NT2/D1 (cell line): Measurements from ENCODE around the gene ELFN2.

Experiments used
- DNase-seq: peaks from one replicate; pipeline ENCODE4 v3.0.0-alpha.2; 2011; ENCODE audit warnings: low read depth, low spot score
- H3K27me3 ChIP-seq: 2 replicates; pipeline ENCODE4 v1.6.0; 2011; ENCODE audit warnings: mild to moderate bottlenecking; ENCODE audit not compliant: insufficient read length, insufficient read depth
- H3K36me3 ChIP-seq: 2 replicates; pipeline ENCODE4 v1.6.1; 2011; ENCODE audit warnings: mild to moderate bottlenecking, low read length, mixed read lengths; ENCODE audit not compliant: insufficient read depth, insufficient read length
- H3K4me1 ChIP-seq: 2 replicates; pipeline ENCODE4 v1.5.1; 2011; ENCODE audit not compliant: insufficient read depth, insufficient read length
- H3K4me3 ChIP-seq: 2 replicates; pipeline ENCODE4 v1.5.1; 2011; ENCODE audit warnings: low read depth; ENCODE audit not compliant: insufficient read length
- H3K9ac ChIP-seq: 2 replicates; pipeline ENCODE4 v1.6.0; 2011; ENCODE audit warnings: low read depth; ENCODE audit not compliant: insufficient read length
- H3K9me3 ChIP-seq: 2 replicates; pipeline ENCODE4 v1.5.1; 2011; ENCODE audit warnings: mild to moderate bottlenecking, low read length; ENCODE audit not compliant: insufficient read depth
- SUZ12 ChIP-seq: IDR thresholded peaks from 2 replicates; pipeline ENCODE4 v1.6.1; 2011; ENCODE audit not compliant: insufficient read length, insufficient read depth; ENCODE audit errors: extremely low read depth
- YY1 ChIP-seq: IDR thresholded peaks from 2 replicates; pipeline ENCODE4 v1.6.1; 2011; ENCODE audit not compliant: insufficient read length, insufficient read depth
- ZNF274 ChIP-seq: IDR thresholded peaks from 2 replicates; pipeline ENCODE4 v1.6.1; 2011; ENCODE audit warnings: mild to moderate bottlenecking, low read depth, low read length

The ELFN2 gene

GRCh38 chr22:37352481-37352880 is 74.8 kb downstream of the ELFN2 start:
- no peaks in the 10 kb centered on the region for H3K27me3 ChIP-seq
- H3K4me3 ChIP-seq, result no peak overlapping the region
- DNase-seq, result no peak
- H3K9ac ChIP-seq, result no peak overlapping the region
- H3K9me3 ChIP-seq, result no peaks in the 10 kb centered on the region
- H3K4me1 ChIP-seq, result no peaks in the 10 kb centered on the region
- TF ChIP-seq ZNF274 (no peak), SUZ12 (no peak), YY1 (no peak)
- no peaks in the 10 kb centered on the region for H3K36me3 ChIP-seq

- no peaks in the 10 kb centered on the region for H3K9me3 ChIP-seq
- no peak overlapping the region for H3K4me3 ChIP-seq
- TF ChIP-seq ZNF274 (no peak), YY1 (no peak), SUZ12 (no peak)
- H3K4me1 ChIP-seq, result no peaks in the 10 kb centered on the region
- no peak overlapping the region for H3K9ac ChIP-seq
- DNase-seq, result no peak
- no peaks in the 10 kb centered on the region for H3K27me3 ChIP-seq
- H3K36me3 ChIP-seq, result no peaks in the 10 kb centered on the region
Observed at GRCh38 chr22:37351232-37351631, 76.0 kb downstream of the ELFN2 start.

- H3K4me3 ChIP-seq, result no peak overlapping the region
- H3K9ac ChIP-seq, result no peak overlapping the region
- H3K36me3 ChIP-seq, result no peaks in the 10 kb centered on the region
- no peak for TF ChIP-seq ZNF274
- no peak for TF ChIP-seq SUZ12
- no peak for TF ChIP-seq YY1
- H3K9me3 ChIP-seq, result no peaks in the 10 kb centered on the region
- peaks cover 3% of the 10 kb centered on the region for H3K4me1 ChIP-seq
- no peak for DNase-seq
- H3K27me3 ChIP-seq, result no peaks in the 10 kb centered on the region
Observed at GRCh38 chr22:37349043-37349814, 78.0 kb downstream of the ELFN2 start.

GRCh38 chr22:37346505-37346895 is 80.8 kb downstream of the ELFN2 start:
- no peak overlapping the region for H3K9ac ChIP-seq
- no peak for TF ChIP-seq SUZ12
- no peak for TF ChIP-seq YY1
- TF ChIP-seq ZNF274, result no peak
- peaks cover under 1% of the 10 kb centered on the region for H3K27me3 ChIP-seq
- DNase-seq, result no peak
- no peaks in the 10 kb centered on the region for H3K9me3 ChIP-seq
- H3K4me3 ChIP-seq, result no peak overlapping the region
- peaks cover 5% of the 10 kb centered on the region for H3K4me1 ChIP-seq
- no peaks in the 10 kb centered on the region for H3K36me3 ChIP-seq

GRCh38 chr22:37345863-37346504 is 81.3 kb downstream of the ELFN2 start:
- Histone ChIP-seq H3K9me3 (no peaks in the 10 kb centered on the region), H3K4me3 (no peak overlapping the region), H3K27me3 (peaks cover 6% of the 10 kb centered on the region), H3K36me3 (no peaks in the 10 kb centered on the region), H3K4me1 (peaks cover 5% of the 10 kb centered on the region), H3K9ac (no peak overlapping the region)
- DNase-seq, result no peak
- TF ChIP-seq ZNF274 (no peak), YY1 (no peak), SUZ12 (no peak)

GRCh38 chr22:37344735-37345449 is 82.4 kb downstream of the ELFN2 start:
- H3K4me3 ChIP-seq, result no peak overlapping the region
- DNase-seq, result no peak
- H3K36me3 ChIP-seq, result no peaks in the 10 kb centered on the region
- no peak overlapping the region for H3K9ac ChIP-seq
- H3K4me1 ChIP-seq, result peaks cover 5% of the 10 kb centered on the region
- H3K27me3 ChIP-seq, result peaks cover 6% of the 10 kb centered on the region
- H3K9me3 ChIP-seq, result no peaks in the 10 kb centered on the region
- TF ChIP-seq SUZ12, result no peak
- TF ChIP-seq YY1, result no peak
- no peak for TF ChIP-seq ZNF274

GRCh38 chr22:37343863-37344734 is 83.2 kb downstream of the ELFN2 start:
- no peak for DNase-seq

More at GRCh38 chr22:37343863-37344734, 83.2 kb downstream of the ELFN2 start:
- no peak overlapping the region for H3K9ac ChIP-seq
- H3K4me3 ChIP-seq, result no peak overlapping the region
- peaks cover 6% of the 10 kb centered on the region for H3K27me3 ChIP-seq
- no peaks in the 10 kb centered on the region for H3K9me3 ChIP-seq
- TF ChIP-seq ZNF274 (no peak), SUZ12 (no peak), YY1 (no peak)
- no peaks in the 10 kb centered on the region for H3K36me3 ChIP-seq
- peaks cover 5% of the 10 kb centered on the region for H3K4me1 ChIP-seq
